ENCODE data around the gene JAML.
"Not testable (repeated sequence)": the region's sequence is repeated elsewhere in the genome, so short reads cannot be mapped to it uniquely, and the experiment has no call there.

Gene JAML

DNA sequence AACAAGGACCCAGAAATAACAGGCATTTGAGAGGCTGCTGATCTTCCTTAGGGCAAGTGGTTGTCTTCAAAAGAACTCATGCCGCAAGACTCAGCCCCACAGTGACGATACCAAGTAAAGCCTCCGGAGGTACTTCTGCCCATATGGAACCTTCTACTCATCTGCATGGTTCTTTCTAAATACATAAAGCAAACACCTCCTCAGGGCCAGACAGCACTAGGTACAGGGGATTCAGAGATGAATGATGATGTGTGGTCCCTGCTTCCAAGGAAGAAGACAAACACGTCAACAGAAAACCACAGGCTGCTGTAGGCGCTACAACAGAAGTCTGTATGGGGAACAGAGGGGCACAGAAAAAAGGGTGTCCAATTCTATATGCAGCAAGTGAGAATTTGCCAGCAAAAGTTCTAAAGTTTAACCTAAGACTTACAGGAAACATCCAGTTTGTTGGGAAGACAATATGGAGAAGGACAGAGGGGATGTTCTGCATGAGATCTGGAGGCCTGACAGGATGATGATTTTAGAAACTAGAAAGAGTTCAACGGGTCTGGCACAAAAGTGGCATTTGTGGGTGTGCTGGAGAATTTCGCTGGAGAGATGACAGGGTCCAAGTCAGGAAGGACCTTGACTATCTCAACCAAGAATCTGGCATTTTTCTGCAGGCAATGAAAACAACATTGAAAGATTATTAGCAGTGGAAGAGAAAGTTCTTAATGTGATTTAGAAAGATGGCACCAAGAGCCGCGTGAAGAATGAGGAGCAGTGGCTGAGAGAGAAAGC, 23.7 kb downstream of the JAML start:
- no peak for DNase-seq (ENCODE audit: low read depth)
- no peak overlapping the region for H3K4me3 ChIP-seq (ENCODE audit: low read depth, low read length)
- TF ChIP-seq, protein P1, sequence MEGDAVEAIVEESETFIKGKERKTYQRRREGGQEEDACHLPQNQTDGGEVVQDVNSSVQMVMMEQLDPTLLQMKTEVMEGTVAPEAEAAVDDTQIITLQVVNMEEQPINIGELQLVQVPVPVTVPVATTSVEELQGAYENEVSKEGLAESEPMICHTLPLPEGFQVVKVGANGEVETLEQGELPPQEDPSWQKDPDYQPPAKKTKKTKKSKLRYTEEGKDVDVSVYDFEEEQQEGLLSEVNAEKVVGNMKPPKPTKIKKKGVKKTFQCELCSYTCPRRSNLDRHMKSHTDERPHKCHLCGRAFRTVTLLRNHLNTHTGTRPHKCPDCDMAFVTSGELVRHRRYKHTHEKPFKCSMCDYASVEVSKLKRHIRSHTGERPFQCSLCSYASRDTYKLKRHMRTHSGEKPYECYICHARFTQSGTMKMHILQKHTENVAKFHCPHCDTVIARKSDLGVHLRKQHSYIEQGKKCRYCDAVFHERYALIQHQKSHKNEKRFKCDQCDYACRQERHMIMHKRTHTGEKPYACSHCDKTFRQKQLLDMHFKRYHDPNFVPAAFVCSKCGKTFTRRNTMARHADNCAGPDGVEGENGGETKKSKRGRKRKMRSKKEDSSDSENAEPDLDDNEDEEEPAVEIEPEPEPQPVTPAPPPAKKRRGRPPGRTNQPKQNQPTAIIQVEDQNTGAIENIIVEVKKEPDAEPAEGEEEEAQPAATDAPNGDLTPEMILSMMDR (conservative IDR thresholded peaks at IDR 0.05; ENCODE audit: low read depth, low read length): no peak

DNA sequence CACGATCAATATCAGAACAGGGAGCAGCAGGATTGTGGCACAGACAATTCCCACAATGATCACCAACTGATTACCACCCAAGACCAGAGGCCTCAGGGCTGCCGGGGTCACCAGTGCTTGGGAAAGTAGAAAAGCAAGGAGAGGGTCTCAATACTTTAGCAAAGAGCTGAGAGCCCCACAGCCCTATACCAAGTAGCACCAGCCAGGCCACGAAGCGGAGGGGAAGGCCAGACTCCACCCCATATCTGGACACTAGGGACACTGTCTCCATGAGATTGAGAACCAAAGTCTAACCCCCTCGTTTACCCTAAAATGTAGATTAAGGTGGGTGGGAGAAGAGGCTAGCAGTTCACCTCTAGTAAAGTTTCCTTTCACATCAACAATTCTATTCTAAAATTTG, 24.3 kb downstream of the JAML start:
- DNase-seq (ENCODE audit: low read depth): no peak
- H3K4me3 ChIP-seq (ENCODE audit: low read depth, low read length): no peak overlapping the region
- TF ChIP-seq, protein P1 (conservative IDR thresholded peaks at IDR 0.05; ENCODE audit: low read depth, low read length): no peak

DNA sequence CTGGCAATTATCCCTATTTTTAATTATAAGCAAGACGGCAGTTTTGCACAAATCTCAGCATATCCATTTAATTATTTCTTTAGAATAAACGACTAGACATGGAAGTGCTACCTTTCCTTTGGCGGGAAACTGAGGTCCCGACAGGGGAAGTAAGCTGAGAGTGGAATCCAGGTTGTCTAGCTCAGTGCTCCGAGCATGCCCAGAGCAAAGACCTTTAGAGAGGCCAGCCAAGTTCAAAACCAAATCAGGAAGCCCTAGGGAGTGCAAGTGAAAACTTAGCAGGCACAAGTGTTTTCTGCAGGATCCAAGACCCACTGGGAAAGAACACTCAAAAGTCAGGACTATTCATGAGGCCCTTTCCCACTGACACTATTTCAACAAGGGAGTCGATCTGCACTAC, 25.7 kb downstream of the JAML start:
- no peak overlapping the region for H3K4me3 ChIP-seq (ENCODE audit: low read depth, low read length)
- TF ChIP-seq, protein P1 (conservative IDR thresholded peaks at IDR 0.05; ENCODE audit: low read depth, low read length): no peak
- DNase-seq (ENCODE audit: low read depth): no peak

DNA sequence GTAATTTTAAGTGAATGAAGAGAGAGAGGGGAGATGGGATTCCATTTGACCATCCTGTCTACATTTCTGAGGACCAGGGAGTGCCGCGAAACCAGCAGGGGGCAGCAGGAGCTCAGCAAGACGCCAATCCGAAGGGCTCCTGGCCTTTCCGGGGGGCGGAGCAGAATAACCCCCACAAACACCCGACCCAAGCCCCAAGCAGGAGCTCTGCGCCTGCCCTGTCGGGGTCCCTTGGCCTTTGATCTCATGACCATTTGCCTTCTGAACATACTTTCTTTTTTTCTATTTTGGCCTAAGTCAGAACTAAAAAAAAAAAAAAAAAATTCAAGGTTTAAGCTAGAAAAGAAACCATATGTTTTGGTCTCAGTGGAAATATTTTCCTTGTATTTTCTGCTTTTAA, 26.4 kb downstream of the JAML start:
- peak; percentile 71 for DNase-seq (ENCODE audit: low read depth)

DNA sequence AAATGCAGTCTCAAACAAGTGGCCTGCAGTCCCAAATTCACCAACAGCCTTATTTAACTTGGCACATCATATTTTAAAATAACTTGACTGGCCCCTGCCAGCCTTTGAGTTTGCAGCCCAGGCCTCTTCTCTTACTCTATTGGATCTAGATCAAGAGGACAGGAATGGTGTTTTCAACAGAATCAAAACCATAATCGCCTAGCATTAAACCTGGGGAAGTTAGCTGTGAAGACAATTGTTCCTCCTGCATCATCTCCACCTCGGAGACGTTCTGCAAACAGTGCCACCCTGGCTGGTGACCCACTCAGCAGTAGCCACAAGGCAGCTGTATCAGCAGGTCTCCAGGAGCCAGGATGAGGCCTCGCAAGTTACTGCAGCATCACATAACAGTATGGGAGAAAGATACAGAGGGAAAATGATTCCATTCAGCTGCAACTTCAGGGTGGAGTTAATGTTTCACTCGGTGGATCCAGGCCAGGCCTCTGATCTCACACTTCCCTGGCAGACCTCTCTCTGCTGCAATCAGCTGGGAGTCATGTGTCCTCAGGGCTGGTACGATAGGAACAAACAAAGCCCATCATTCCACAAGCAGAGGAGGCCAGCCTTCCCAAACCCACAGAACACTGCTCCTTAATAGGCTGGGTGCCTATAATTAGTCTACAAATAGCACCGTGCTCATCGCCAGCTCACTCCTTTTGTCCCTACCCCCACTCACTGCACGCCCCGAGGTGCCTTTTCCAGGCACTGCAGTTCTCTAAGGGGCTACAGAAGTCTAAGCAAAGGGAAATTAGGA, 29.8 kb downstream of the JAML start:
- peak; percentile 66 for DNase-seq (ENCODE audit: low read depth)
- TF ChIP-seq, protein P1 (conservative IDR thresholded peaks at IDR 0.05; ENCODE audit: low read depth, low read length): no peak
- H3K4me3 ChIP-seq (ENCODE audit: low read depth, low read length): no peak overlapping the region

More for the DNA sequence above, 26.4 kb downstream of the JAML start:
- TF ChIP-seq, protein P1 (conservative IDR thresholded peaks at IDR 0.05; ENCODE audit: low read depth, low read length): peak; percentile 91
- no peak overlapping the region for H3K4me3 ChIP-seq (ENCODE audit: low read depth, low read length)

DNA sequence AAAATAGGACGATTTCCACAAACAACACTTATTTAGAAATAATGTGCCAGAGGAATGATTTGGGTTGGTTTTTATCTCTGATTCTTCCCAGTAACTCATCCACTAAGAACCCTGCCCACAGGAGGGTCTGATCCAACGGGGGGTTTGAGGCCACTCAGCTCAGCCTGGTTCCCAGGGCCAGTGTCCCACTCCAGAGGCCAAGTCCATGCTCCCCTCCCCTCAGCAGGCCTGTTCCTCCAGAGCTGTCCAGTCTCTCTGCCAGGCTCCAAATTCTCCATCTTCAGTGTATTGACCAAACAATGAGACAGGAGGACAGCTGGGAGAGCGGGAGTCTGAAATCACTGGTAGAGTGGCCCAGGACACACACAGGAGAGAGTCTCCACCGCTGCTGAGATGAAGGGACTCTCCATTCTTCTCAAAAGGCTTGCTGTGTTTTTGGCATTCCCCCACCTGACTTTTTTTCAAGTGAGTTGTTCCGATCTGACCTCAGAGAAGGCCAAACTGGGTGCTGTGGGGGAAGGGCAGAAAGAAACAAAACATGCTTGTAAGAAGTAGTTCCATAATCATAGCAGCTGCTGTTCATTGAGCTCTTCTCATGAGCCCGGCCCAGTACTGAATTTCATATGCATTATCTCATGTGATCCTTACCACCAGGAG, 30.8 kb downstream of the JAML start:
- no peak for DNase-seq (ENCODE audit: low read depth)
- H3K4me3 ChIP-seq (ENCODE audit: low read depth, low read length): no peak overlapping the region
- TF ChIP-seq, protein P1 (conservative IDR thresholded peaks at IDR 0.05; ENCODE audit: low read depth, low read length): no peak

DNA sequence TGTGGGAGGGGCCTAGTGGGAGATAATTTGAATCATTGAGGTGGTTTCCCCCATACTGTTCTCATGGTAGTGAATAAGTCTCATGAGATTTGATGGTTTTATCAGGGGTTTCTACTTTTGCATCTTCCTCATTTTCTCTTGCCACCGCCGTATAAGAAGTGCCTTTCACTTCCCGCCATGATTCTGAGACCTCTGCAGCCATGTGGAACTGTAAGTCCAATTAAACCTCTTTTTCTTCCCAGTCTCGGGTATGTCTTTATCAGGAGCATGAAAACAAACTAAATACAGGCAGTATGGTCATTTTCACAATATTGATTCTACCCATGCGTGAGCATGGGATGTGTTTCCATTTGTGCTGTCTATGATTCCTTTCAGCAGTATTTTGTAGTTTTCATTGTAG, 32.0 kb downstream of the JAML start:
- DNase-seq (ENCODE audit: low read depth); H3K4me3 ChIP-seq (ENCODE audit: low read depth, low read length): not testable (repeated sequence)

DNA sequence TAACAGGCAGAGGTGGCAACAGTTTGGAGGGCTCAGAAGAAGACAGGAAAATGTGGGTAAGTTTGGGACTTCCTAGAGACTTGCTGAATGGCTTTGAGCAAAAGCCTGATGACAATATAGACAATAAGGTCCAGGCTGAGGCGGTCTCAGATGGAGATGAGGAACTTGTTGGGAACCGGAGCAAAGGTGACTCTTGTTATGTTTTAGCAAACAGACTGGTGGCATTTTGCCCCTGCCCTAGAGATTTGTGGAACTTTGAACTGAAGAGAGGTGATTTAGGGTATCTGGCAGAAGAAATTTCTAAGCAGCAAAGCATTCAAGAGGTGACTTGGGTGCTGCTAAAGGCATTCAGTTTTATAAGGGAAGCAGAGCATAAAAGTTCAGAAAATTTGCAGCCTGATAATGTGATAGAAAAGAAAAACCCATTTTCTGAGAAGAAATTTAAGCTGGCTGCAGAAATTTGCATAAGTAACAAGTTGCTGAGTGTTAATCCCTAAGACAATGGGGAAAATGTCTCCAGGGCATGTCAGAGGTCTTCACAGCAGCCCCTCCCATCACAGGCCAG, 33.8 kb downstream of the JAML start:
- DNase-seq (ENCODE audit: low read depth); H3K4me3 ChIP-seq (ENCODE audit: low read depth, low read length): not testable (repeated sequence)
